ENCODE results near the gene ARL8B.

DNA sequence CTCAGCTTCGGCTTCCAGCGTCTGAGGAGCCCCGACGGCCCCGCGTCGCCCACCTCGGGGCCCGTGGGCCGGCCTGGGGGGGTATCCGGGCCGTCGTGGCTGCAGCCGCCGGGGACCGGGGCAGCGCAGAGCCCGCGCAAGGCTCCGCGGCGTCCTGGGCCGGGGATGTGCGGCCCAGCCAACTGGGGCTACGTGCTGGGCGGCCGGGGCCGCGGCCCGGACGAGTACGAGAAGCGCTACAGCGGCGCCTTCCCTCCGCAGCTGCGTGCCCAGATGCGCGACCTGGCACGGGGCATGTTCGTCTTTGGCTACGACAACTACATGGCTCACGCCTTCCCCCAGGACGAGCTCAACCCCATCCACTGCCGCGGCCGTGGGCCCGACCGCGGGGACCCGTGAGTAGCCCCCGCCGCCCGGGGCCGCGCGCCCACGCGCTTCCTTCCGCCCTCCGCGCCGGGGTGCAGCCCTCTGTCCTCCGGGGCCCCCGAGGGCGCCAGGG lies 65.9 kb downstream of the ARL8B start:
- TF ChIP-seq, protein P1, sequence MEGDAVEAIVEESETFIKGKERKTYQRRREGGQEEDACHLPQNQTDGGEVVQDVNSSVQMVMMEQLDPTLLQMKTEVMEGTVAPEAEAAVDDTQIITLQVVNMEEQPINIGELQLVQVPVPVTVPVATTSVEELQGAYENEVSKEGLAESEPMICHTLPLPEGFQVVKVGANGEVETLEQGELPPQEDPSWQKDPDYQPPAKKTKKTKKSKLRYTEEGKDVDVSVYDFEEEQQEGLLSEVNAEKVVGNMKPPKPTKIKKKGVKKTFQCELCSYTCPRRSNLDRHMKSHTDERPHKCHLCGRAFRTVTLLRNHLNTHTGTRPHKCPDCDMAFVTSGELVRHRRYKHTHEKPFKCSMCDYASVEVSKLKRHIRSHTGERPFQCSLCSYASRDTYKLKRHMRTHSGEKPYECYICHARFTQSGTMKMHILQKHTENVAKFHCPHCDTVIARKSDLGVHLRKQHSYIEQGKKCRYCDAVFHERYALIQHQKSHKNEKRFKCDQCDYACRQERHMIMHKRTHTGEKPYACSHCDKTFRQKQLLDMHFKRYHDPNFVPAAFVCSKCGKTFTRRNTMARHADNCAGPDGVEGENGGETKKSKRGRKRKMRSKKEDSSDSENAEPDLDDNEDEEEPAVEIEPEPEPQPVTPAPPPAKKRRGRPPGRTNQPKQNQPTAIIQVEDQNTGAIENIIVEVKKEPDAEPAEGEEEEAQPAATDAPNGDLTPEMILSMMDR (IDR thresholded peaks at IDR 0.05): no peak
- no peak for TF ChIP-seq EZH2 (IDR thresholded peaks at IDR 0.05)
- no peak for TF ChIP-seq EZH2phosphoT487 (IDR thresholded peaks at IDR 0.05)
